Right lobe of liver (tissue), 4 donors: ENCODE data around the gene PRKAB1.

ENCODE experiments used
- CTCF ChIP-seq, 4 donors: fragments of 200-600 bp in 3 of 4; fragments of 450-650 bp in 1 of 4; IDR thresholded peaks; one replicate each; pipeline versions ENCODE4 v1.5.1 to v1.8.0; 2016 to 2022; ENCODE audit warnings: antibody characterized with exemption in 4 of 4, mild to moderate bottlenecking in 2 of 4
- POLR2A ChIP-seq: fragments of 450-650 bp; IDR thresholded peaks from one replicate; pipeline ENCODE4 v1.6.1; 2017; ENCODE audit warnings: antibody characterized with exemption, mild to moderate bottlenecking
- donor health status: DM: no; HTN: no; CAD: no.
- donor health status: DM: no; HTN: no; CAD: no.
- donor health status: DM: no; HTN: yes; CAD: no.

GRCh38 chr12:119705182-119705581 is 37.2 kb downstream of the PRKAB1 start:
- TF ChIP-seq CTCF (IDR thresholded peaks at IDR 0.05) (no peak), POLR2A (no peak)
